ENCODE data around the gene IL18R1. TPM values are rescaled to one million over a fixed set of nuclear protein-coding genes. Genes with fewer than 3 reads are reported as not detected.

IL18R1 gene
- total RNA-seq, 1 donor from 2014 or later = 1.3 TPM

DNA sequence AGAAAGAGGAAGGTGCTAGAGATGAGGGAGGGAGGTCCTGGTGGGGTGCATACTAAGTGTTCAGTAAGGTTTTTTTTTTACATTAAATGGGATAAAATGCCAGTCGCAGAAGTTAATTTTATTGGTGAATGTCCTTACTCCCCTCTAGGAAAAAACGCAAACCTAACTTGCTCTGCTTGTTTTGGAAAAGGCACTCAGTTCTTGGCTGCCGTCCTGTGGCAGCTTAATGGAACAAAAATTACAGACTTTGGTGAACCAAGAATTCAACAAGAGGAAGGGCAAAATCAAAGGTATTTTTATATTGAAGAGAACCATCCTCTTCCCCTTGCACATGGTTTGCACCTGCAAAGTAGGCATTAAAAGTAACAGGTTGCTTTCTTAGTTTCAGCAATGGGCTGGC lies 12.7 kb upstream of the IL18R1 start:
- no peak for DNase-seq
- intact Hi-C loops (cut with micrococcal nuclease) = no loop called here
- no peak for ATAC-seq

DNA sequence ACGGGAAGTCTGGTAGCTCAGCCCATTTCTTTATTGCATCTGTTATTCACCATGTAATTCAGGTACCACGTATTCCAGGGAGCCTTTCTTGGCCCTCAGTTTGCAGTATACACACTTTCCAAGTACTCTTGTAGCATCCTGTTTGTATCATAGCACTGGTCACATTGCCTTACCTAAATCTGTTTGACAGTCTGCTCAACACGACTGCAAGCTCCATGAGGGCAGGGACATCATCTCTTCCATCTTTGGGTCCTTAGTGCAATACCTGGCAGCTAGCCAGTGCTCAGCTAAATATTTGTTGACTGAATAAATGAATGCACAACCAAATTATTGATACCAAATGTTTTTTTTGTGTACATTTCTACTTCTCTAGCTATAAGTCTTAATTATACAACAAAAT lies 11.2 kb upstream of the IL18R1 start:
- intact Hi-C loops (cut with micrococcal nuclease) = no loop called here
- no peak for DNase-seq
- no peak for ATAC-seq

GRCh38 chr2:102345329-102345920 lies 10.2 kb upstream of the IL18R1 start:
- intact Hi-C loops (cut with micrococcal nuclease) = no loop called here
- ATAC-seq (no peak), DNase-seq (no peak)

DNA sequence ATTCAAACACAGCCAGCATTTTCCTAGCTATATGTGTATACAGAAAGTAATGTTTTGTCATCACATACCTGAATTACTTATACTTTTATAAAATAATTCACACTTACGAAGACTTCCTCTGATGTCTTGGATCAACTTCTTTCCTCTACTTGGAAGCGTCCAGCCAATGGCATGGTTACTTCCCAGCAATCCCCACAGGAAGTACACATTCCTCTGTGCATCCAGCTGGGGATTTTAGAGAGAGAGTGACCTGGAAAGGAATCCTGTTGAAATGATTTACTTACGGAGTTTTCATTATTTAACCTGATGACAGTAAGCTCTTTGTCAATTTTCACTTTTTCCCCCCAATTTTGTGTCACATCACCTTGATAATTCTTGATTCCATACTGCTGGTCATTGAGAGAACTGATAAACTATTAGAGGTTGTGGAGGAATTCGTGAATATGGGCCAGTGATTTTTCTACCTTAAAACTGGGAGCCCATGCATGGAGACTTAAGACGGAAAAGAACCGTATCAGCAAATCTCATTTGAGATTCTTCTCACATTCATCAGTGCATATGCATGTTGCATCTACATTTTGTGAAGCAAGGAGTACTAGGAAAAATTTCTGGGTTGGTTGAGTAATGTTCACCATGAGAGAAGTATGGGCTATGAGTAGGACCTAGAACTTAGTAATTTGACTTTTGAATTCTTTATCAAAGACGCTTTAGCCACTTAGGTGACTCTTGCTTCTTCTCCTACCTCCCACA lies 9.0 kb upstream of the IL18R1 start:
- DNase-seq (no peak), ATAC-seq (no peak)
- intact Hi-C loops (cut with micrococcal nuclease) = no loop called here

DNA sequence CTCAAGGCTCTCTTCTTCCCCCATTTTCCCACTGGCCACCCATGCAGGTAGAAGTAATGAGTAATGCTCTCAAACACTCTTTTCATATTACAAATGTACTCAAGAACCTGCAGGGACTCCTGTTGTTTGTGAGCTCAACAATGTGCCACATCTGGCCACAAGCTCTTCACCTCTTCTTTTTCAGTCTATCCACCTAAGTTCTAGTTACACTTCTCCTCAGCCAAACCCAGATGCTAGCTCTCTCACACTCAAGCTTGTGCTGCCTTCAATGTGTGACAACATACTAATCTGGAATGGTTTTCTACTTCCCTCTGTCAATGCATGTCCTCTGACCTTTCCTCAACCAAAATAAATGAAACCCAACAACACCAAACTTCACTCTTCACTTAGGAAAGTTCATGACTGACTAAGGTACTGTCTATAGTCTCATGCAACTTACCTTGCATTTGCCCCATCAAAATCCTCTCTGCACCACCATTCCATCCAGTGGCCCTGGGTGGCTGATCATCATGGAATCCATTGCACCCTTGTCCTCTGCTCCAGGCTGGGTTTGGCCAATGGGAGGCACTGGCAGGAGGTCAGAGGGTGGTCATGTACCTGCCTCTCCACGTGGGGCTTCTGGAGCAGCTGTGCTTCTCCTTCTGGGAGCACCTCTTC lies 5.3 kb upstream of the IL18R1 start:
- ATAC-seq = no peak
- intact Hi-C loops (cut with micrococcal nuclease) = no loop called here
- DNase-seq = no peak

- DNase-seq = no peak
- intact Hi-C loops (cut with micrococcal nuclease) = loop anchor here (5.0 kb wide), 1 partner anchor 104 kb away; no protein-coding TSS in a partner anchor
- ATAC-seq = no peak
Measured at GRCh38 chr2:102356381-102356712, 751 bp downstream of the IL18R1 start.

GRCh38 chr2:102356741-102357140 lies 1.1 kb downstream of the IL18R1 start:
- DNase-seq (no peak), ATAC-seq (no peak)
- intact Hi-C loops (cut with micrococcal nuclease) = loop anchor here (5.0 kb wide), 1 partner anchor 104 kb away; no protein-coding TSS in a partner anchor

GRCh38 chr2:102357937-102358336 lies 2.3 kb downstream of the IL18R1 start:
- intact Hi-C loops (cut with micrococcal nuclease) = loop anchor here (5.0 kb wide), 1 partner anchor 106 kb away; no protein-coding TSS in a partner anchor
- ATAC-seq (no peak), DNase-seq (no peak)

DNA sequence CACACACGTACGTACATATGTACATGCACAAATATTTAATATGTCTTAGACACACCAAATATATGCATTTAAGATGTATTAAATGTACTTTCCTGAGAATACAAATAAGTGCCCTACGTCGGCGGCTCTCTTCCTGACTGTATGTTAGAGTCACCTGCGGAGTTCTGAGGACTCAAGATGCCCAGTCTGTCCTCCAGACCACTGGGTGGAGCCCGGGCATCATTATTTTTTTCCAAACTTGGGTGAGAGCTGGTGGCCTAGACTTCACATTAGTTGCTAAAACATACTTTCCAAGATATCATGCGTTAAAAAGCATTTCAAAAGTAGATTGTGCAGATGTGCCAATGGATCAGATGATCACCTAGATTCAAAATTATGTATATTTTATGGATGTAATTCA lies 2.9 kb downstream of the IL18R1 start:
- intact Hi-C loops (cut with micrococcal nuclease) = loop anchor here (5.0 kb wide), 1 partner anchor 106 kb away; no protein-coding TSS in a partner anchor
- ATAC-seq (no peak), DNase-seq (no peak)

DNA sequence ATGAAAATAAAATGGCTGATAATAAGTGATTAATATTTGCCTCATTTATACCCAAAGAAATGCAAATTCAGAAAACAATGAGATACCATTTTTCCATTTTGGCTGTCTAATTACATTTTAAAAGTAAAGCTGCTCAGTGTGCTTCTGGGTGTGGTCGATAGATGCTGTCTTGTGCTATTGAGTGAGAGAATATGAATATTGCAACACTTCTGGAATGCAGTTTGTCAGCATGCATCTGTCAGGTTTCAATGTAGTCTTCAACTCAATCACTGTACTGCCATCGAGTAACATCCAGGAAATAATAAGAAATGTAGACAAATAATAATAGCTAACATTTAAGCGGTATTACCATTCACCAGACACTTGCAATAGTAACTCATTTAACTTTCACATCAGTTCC lies 3.9 kb downstream of the IL18R1 start:
- ATAC-seq (no peak), DNase-seq (no peak)
- intact Hi-C loops (cut with micrococcal nuclease) = loop anchor here (5.0 kb wide), 1 partner anchor 107 kb away; no protein-coding TSS in a partner anchor

DNA sequence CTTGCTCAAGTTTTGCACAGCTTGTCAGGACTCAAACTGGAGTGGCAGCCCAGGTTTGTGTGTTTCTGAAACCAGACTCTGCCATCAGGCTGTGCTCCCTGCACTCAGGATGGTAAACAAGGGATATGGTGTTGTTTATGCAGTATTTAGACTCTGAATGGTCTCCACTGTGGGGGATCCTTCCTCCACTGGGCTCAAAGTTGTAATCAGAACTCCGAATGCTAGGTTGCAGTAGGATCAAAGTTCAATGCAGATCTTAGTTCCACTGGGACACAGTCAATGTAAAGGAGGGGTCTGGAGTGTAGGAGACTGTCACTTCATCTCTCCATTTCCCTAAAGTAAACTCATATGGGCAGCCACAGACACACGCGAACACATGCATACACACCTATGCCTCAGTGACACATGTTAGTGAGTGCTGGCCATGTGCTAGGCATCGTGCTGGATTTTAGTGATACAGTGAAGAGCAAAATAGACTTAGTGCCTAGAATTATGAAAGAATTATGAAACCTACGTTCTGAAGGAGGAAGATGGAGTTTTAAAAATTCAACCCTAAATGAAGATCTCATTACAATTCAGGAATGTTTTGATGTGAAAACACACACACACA lies 6.1 kb downstream of the IL18R1 start:
- intact Hi-C loops (cut with micrococcal nuclease) = no loop called here
- DNase-seq (no peak), ATAC-seq (no peak)

- DNase-seq (no peak), ATAC-seq (no peak)
- intact Hi-C loops (cut with micrococcal nuclease) = no loop called here
Measured at GRCh38 chr2:102365763-102366162, 10.2 kb downstream of the IL18R1 start.

DNA sequence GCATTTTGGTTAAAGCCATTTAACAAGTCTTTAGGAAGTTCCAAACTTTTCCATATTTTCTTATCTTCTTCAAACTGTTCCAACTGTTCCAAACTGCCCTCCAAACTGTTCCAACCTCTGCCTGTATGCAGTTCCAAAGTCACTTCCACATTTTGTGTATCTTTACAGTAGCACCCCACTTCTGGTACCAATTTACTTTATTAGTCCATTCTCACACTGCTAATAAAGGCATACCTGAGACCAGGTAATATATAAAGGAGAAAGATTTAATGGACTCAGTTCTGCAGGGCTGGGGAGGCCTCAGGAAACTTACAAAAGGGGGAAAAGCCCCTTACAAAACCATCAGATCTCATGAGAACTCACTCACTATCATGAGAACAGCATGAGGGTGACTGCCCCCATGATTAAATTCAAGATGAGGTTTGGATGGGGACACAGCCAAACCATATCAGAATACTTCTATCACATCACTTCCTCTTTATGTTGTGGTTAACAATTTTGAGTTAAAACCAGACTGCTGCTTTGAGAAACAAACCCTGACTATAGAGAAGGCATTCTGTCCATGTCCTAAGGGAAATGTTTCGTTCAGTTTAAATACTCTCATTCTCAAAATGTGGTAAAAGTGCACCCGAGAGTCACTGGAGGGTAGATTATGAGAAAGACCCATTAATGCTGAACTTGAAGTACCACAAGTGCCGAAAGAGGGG lies 11.0 kb downstream of the IL18R1 start:
- DNase-seq (no peak), ATAC-seq (no peak)
- intact Hi-C loops (cut with micrococcal nuclease) = no loop called here

DNA sequence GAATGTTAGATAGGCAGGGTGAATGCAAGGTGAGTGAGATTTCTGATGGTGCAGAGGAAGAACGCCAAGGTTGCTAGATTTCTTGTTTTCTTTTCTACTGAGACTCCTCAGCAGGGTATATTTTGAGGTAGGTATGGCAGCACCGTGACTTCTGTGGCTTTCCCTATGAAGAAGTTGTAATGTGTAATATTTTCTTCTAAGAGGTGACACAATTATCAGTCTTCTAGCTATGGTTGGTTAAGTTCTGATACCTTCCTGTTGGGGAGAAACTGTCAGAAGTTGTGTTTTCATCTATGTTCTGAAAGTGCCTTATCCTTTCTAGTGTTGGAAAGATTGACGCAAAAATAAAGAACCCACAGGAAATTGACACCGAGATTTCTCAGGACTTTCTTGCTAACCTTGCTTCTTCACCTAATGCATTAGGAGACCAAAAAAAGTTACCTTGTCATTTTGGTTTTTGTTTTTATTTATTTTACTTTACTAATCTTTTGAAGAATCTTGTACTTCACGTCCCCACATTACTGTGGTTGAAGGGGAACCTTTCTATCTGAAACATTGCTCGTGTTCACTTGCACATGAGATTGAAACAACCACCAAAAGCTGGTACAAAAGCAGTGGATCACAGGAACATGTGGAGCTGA lies 11.9 kb downstream of the IL18R1 start:
- intact Hi-C loops (cut with micrococcal nuclease) = no loop called here
- no peak for DNase-seq
- ATAC-seq = no peak

- ATAC-seq = no peak
- DNase-seq = no peak
- intact Hi-C loops (cut with micrococcal nuclease) = no loop called here
Measured at GRCh38 chr2:102368461-102369109, 13.0 kb downstream of the IL18R1 start.

- ATAC-seq (no peak), DNase-seq (no peak)
- intact Hi-C loops (cut with micrococcal nuclease) = no loop called here
Measured at GRCh38 chr2:102369866-102370265, 14.3 kb downstream of the IL18R1 start.

GRCh38 chr2:102376052-102376591 lies 20.5 kb downstream of the IL18R1 start:
- intact Hi-C loops (cut with micrococcal nuclease) = no loop called here
- no peak for ATAC-seq
- DNase-seq = no peak

GRCh38 chr2:102383722-102384121 lies 28.1 kb downstream of the IL18R1 start:
- ATAC-seq = no peak
- no peak for DNase-seq
- intact Hi-C loops (cut with micrococcal nuclease) = no loop called here
